Measurements from ENCODE around the gene HDAC9.

HDAC9 gene

GRCh38 chr7:18552943-18553604, 57.5 kb downstream of the HDAC9 start:
- WGBS, 2 experiments, result 93 to 97% methylated on average over 4 to 8 of the region's 8 CpGs
- no peaks in the 10 kb centered on the region for H3K27me3 ChIP-seq (ENCODE audit: control insufficient read depth, insufficient read depth, low read length, poor library complexity, severe bottlenecking)
- H3K4me3 ChIP-seq (ENCODE audit: insufficient read depth, low read depth, low read length), result no peak overlapping the region
- no peaks in the 10 kb centered on the region for H3K9me3 ChIP-seq (ENCODE audit: control insufficient read depth, low read length)
- H3K27ac ChIP-seq (ENCODE audit: insufficient read depth, low read depth, low read length, poor library complexity, severe bottlenecking), result no peak overlapping the region
- no peaks in the 10 kb centered on the region for H3K36me3 ChIP-seq (ENCODE audit: control insufficient read depth, insufficient read depth, low read length)
- no peaks in the 10 kb centered on the region for H3K4me1 ChIP-seq (ENCODE audit: control insufficient read depth, insufficient read depth, low read length)

- Histone ChIP-seq H3K4me1 (ENCODE audit: control insufficient read depth, insufficient read depth, low read length) (no peaks in the 10 kb centered on the region), H3K27ac (ENCODE audit: insufficient read depth, low read depth, low read length, poor library complexity, severe bottlenecking) (no peak overlapping the region), H3K4me3 (ENCODE audit: insufficient read depth, low read depth, low read length) (no peak overlapping the region), H3K27me3 (ENCODE audit: control insufficient read depth, insufficient read depth, low read length, poor library complexity, severe bottlenecking) (no peaks in the 10 kb centered on the region), H3K36me3 (ENCODE audit: control insufficient read depth, insufficient read depth, low read length) (no peaks in the 10 kb centered on the region), H3K9me3 (ENCODE audit: control insufficient read depth, low read length) (no peaks in the 10 kb centered on the region)
- 95 to 100% methylated on average over 3 of the region's 3 CpGs for WGBS, 2 experiments
Measured at GRCh38 chr7:18553605-18554003, 58.1 kb downstream of the HDAC9 start.

DNA sequence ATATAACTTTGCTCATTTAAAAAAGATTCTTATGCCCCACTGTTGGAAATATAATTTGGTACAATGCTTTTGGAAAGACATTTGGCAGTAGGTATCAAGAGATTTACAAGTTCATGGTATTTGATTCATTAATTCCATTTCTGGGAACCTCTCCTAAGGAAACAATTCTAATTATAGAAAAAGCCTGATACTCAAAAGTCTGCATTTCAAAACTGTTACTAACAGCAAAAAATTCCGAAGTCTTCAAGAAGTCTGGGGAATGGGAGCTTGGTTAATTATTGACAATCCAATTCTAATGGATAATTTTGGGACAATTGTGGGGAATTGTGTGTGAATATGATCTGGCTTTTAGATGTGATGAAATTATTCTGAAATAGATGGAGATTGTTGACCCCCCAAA, 59.6 kb downstream of the HDAC9 start:
- Histone ChIP-seq H3K9me3 (ENCODE audit: control insufficient read depth, low read length) (no peaks in the 10 kb centered on the region), H3K4me1 (ENCODE audit: control insufficient read depth, insufficient read depth, low read length) (no peaks in the 10 kb centered on the region), H3K36me3 (ENCODE audit: control insufficient read depth, insufficient read depth, low read length) (no peaks in the 10 kb centered on the region), H3K27me3 (ENCODE audit: control insufficient read depth, insufficient read depth, low read length, poor library complexity, severe bottlenecking) (no peaks in the 10 kb centered on the region), H3K27ac (ENCODE audit: insufficient read depth, low read depth, low read length, poor library complexity, severe bottlenecking) (no peak overlapping the region), H3K4me3 (ENCODE audit: insufficient read depth, low read depth, low read length) (no peak overlapping the region)
- WGBS, 2 experiments, result 100% methylated on average over 1 of the region's 1 CpG

DNA sequence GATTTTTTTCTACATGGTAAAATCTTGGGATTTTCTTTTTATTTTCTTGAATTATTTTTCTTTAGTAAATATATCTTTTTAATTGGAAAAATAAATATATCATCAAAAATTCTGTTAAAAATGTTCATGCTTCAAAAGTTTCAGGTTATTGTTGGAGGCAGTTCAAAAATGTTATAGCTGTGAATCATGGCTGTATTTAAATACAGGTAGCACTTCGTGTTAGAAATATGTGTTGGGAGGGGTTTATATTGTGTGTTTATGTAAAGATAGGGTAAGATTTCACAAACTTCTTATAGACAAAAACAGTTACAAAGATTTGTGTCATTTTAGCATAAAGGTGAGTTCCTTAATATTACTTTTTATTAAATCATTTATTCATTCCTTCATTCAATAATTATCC, 60.4 kb downstream of the HDAC9 start:
- WGBS, 2 experiments, result 80 to 94% methylated on average over 1 of the region's 1 CpG
- H3K27ac ChIP-seq (ENCODE audit: insufficient read depth, low read depth, low read length, poor library complexity, severe bottlenecking), result no peak overlapping the region
- H3K9me3 ChIP-seq (ENCODE audit: control insufficient read depth, low read length), result no peaks in the 10 kb centered on the region
- no peaks in the 10 kb centered on the region for H3K4me1 ChIP-seq (ENCODE audit: control insufficient read depth, insufficient read depth, low read length)
- no peak overlapping the region for H3K4me3 ChIP-seq (ENCODE audit: insufficient read depth, low read depth, low read length)
- no peaks in the 10 kb centered on the region for H3K36me3 ChIP-seq (ENCODE audit: control insufficient read depth, insufficient read depth, low read length)
- no peaks in the 10 kb centered on the region for H3K27me3 ChIP-seq (ENCODE audit: control insufficient read depth, insufficient read depth, low read length, poor library complexity, severe bottlenecking)

- Histone ChIP-seq H3K9me3 (ENCODE audit: control insufficient read depth, low read length) (no peaks in the 10 kb centered on the region), H3K27ac (ENCODE audit: insufficient read depth, low read depth, low read length, poor library complexity, severe bottlenecking) (no peak overlapping the region), H3K4me3 (ENCODE audit: insufficient read depth, low read depth, low read length) (no peak overlapping the region), H3K27me3 (ENCODE audit: control insufficient read depth, insufficient read depth, low read length, poor library complexity, severe bottlenecking) (no peaks in the 10 kb centered on the region), H3K4me1 (ENCODE audit: control insufficient read depth, insufficient read depth, low read length) (no peaks in the 10 kb centered on the region), H3K36me3 (ENCODE audit: control insufficient read depth, insufficient read depth, low read length) (no peaks in the 10 kb centered on the region)
- 91 to 93% methylated on average over 3 of the region's 3 CpGs for WGBS, 2 experiments
Measured at GRCh38 chr7:18558503-18558902, 63.0 kb downstream of the HDAC9 start.

- no peak overlapping the region for H3K4me3 ChIP-seq (ENCODE audit: insufficient read depth, low read depth, low read length)
- no peaks in the 10 kb centered on the region for H3K36me3 ChIP-seq (ENCODE audit: control insufficient read depth, insufficient read depth, low read length)
- WGBS, 2 experiments, result 92 to 93% methylated on average over 3 of the region's 3 CpGs
- H3K9me3 ChIP-seq (ENCODE audit: control insufficient read depth, low read length), result no peaks in the 10 kb centered on the region
- H3K27me3 ChIP-seq (ENCODE audit: control insufficient read depth, insufficient read depth, low read length, poor library complexity, severe bottlenecking), result no peaks in the 10 kb centered on the region
- H3K27ac ChIP-seq (ENCODE audit: insufficient read depth, low read depth, low read length, poor library complexity, severe bottlenecking), result no peak overlapping the region
- no peaks in the 10 kb centered on the region for H3K4me1 ChIP-seq (ENCODE audit: control insufficient read depth, insufficient read depth, low read length)
Measured at GRCh38 chr7:18558910-18559309, 63.4 kb downstream of the HDAC9 start.

DNA sequence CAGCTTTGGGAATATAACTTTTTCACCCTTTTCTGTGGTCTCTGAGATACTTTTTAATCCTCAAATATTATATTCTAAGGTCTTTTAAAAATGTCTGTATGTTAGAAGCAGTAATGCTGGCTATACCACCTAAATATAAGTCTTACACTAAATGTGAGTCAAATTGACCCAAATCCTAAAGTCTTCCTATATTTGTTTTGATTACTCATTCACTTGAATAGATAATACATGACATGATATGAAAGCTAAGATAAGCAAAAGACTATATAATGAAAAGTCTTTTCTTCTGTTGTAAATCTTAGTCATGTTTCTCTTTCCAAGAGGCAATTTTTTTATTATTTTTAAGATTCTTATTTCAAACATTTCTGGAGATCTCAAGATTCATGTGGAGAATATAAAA, 64.2 kb downstream of the HDAC9 start:
- H3K4me3 ChIP-seq (ENCODE audit: insufficient read depth, low read depth, low read length), result no peak overlapping the region
- H3K27me3 ChIP-seq (ENCODE audit: control insufficient read depth, insufficient read depth, low read length, poor library complexity, severe bottlenecking), result no peaks in the 10 kb centered on the region
- no peaks in the 10 kb centered on the region for H3K9me3 ChIP-seq (ENCODE audit: control insufficient read depth, low read length)
- H3K36me3 ChIP-seq (ENCODE audit: control insufficient read depth, insufficient read depth, low read length), result no peaks in the 10 kb centered on the region
- no peaks in the 10 kb centered on the region for H3K4me1 ChIP-seq (ENCODE audit: control insufficient read depth, insufficient read depth, low read length)
- no peak overlapping the region for H3K27ac ChIP-seq (ENCODE audit: insufficient read depth, low read depth, low read length, poor library complexity, severe bottlenecking)

- WGBS, 2 experiments, result 94 to 96% methylated on average over 5 of the region's 5 CpGs
- H3K27me3 ChIP-seq (ENCODE audit: control insufficient read depth, insufficient read depth, low read length, poor library complexity, severe bottlenecking), result no peaks in the 10 kb centered on the region
Measured at GRCh38 chr7:18564779-18565178, 69.2 kb downstream of the HDAC9 start.

GRCh38 chr7:18565337-18565736, 69.8 kb downstream of the HDAC9 start:
- Histone ChIP-seq H3K9me3 (ENCODE audit: control insufficient read depth, low read length) (no peaks in the 10 kb centered on the region), H3K4me3 (ENCODE audit: insufficient read depth, low read depth, low read length) (no peak overlapping the region), H3K36me3 (ENCODE audit: control insufficient read depth, insufficient read depth, low read length) (no peaks in the 10 kb centered on the region), H3K4me1 (ENCODE audit: control insufficient read depth, insufficient read depth, low read length) (no peaks in the 10 kb centered on the region), H3K27me3 (ENCODE audit: control insufficient read depth, insufficient read depth, low read length, poor library complexity, severe bottlenecking) (no peaks in the 10 kb centered on the region), H3K27ac (ENCODE audit: insufficient read depth, low read depth, low read length, poor library complexity, severe bottlenecking) (no peak overlapping the region)

More at GRCh38 chr7:18564779-18565178, 69.2 kb downstream of the HDAC9 start:
- H3K36me3 ChIP-seq (ENCODE audit: control insufficient read depth, insufficient read depth, low read length), result no peaks in the 10 kb centered on the region
- H3K4me3 ChIP-seq (ENCODE audit: insufficient read depth, low read depth, low read length), result no peak overlapping the region
- H3K4me1 ChIP-seq (ENCODE audit: control insufficient read depth, insufficient read depth, low read length), result no peaks in the 10 kb centered on the region
- H3K9me3 ChIP-seq (ENCODE audit: control insufficient read depth, low read length), result no peaks in the 10 kb centered on the region
- no peak overlapping the region for H3K27ac ChIP-seq (ENCODE audit: insufficient read depth, low read depth, low read length, poor library complexity, severe bottlenecking)

DNA sequence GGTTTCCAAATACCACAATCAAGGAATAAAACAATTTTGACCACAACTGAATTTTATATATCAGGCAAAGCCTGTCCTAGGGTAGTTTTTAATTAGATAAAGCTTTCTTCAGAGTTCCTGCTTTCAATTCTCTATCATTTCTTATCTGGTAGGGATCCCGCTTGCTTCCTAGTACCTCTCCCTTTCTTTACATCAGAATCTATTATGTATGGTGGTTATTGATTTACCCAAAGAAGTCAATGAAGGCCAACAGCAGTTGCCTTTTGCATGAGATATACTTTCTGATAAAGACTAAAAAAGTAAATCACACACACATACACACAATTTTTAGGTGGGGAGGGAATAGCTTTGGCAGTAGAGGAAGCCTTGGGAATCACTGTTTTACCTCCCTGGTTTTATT, 70.7 kb downstream of the HDAC9 start:
- no CpG with 5 or more reads among the region's 1 CpG for WGBS, 2 experiments
- Histone ChIP-seq H3K27me3 (ENCODE audit: control insufficient read depth, insufficient read depth, low read length, poor library complexity, severe bottlenecking) (no peaks in the 10 kb centered on the region), H3K4me1 (ENCODE audit: control insufficient read depth, insufficient read depth, low read length) (no peaks in the 10 kb centered on the region), H3K27ac (ENCODE audit: insufficient read depth, low read depth, low read length, poor library complexity, severe bottlenecking) (no peak overlapping the region), H3K36me3 (ENCODE audit: control insufficient read depth, insufficient read depth, low read length) (no peaks in the 10 kb centered on the region), H3K9me3 (ENCODE audit: control insufficient read depth, low read length) (no peaks in the 10 kb centered on the region), H3K4me3 (ENCODE audit: insufficient read depth, low read depth, low read length) (no peak overlapping the region)

GRCh38 chr7:18566829-18567228, 71.3 kb downstream of the HDAC9 start:
- Histone ChIP-seq H3K27me3 (ENCODE audit: control insufficient read depth, insufficient read depth, low read length, poor library complexity, severe bottlenecking) (no peaks in the 10 kb centered on the region), H3K27ac (ENCODE audit: insufficient read depth, low read depth, low read length, poor library complexity, severe bottlenecking) (no peak overlapping the region), H3K9me3 (ENCODE audit: control insufficient read depth, low read length) (no peaks in the 10 kb centered on the region), H3K4me3 (ENCODE audit: insufficient read depth, low read depth, low read length) (no peak overlapping the region), H3K4me1 (ENCODE audit: control insufficient read depth, insufficient read depth, low read length) (no peaks in the 10 kb centered on the region), H3K36me3 (ENCODE audit: control insufficient read depth, insufficient read depth, low read length) (no peaks in the 10 kb centered on the region)
- 91 to 93% methylated on average over 7 of the region's 7 CpGs for WGBS, 2 experiments

All from ectodermal cell (in vitro differentiated cells).